WI38 (cell line): Measurements from ENCODE around the gene OCA2.

Experiments
- H3K4me3 ChIP-seq: 2 replicates; pipeline ENCODE4 v1.5.1; 2011; ENCODE audit warnings: low read depth, mild to moderate bottlenecking, control low read depth, low read length
- TF ChIP-seq, protein P1 (sequence below): IDR thresholded peaks from 2 replicates; pipeline ENCODE4 v1.5.1; 2012; ENCODE audit warnings: low read depth, mild to moderate bottlenecking, control low read depth, low read length

The OCA2 gene

DNA sequence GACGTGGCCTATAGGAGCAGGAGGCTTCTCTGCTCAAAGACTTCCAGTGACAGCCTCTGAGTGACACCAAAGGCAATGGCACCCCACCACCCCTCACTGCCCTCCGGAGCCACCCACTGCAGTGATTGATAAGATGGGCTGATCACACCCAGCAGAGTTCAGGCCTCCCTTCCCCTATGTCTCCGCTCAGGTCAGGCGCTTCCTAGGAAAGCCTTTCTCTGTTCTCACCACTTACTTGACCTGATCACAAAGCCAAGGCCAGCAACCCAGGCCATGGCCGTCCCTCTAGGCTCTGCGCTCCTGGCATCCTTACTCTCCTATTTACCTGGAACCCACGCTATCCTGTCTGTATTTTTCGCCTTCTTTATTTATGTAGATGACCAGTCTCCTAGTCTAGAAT lies 282.3 kb downstream of the OCA2 start:
- no peak overlapping the region for H3K4me3 ChIP-seq
- TF ChIP-seq, protein P1, sequence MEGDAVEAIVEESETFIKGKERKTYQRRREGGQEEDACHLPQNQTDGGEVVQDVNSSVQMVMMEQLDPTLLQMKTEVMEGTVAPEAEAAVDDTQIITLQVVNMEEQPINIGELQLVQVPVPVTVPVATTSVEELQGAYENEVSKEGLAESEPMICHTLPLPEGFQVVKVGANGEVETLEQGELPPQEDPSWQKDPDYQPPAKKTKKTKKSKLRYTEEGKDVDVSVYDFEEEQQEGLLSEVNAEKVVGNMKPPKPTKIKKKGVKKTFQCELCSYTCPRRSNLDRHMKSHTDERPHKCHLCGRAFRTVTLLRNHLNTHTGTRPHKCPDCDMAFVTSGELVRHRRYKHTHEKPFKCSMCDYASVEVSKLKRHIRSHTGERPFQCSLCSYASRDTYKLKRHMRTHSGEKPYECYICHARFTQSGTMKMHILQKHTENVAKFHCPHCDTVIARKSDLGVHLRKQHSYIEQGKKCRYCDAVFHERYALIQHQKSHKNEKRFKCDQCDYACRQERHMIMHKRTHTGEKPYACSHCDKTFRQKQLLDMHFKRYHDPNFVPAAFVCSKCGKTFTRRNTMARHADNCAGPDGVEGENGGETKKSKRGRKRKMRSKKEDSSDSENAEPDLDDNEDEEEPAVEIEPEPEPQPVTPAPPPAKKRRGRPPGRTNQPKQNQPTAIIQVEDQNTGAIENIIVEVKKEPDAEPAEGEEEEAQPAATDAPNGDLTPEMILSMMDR = no peak

DNA sequence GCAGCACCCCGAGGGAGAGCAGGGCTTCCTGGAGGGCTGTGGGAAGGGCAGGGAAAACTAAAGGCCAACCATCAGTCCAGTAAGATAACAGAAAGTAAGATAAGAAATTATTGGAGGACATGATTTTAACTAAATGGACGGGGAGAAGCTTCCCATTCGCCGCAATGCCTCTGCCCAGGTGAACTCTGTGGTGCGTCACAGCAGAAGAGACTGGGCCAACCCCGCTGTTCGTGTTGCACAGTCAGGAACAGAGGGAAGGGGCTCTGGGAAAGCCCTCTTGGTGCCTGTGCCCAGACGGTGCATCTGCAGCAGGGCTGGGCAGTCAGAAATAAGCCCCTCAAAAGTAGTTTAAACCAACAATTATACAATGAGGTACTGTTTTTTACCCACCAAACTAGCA lies 284.1 kb downstream of the OCA2 start:
- H3K4me3 ChIP-seq = no peak overlapping the region
- TF ChIP-seq, protein P1 = no peak

DNA sequence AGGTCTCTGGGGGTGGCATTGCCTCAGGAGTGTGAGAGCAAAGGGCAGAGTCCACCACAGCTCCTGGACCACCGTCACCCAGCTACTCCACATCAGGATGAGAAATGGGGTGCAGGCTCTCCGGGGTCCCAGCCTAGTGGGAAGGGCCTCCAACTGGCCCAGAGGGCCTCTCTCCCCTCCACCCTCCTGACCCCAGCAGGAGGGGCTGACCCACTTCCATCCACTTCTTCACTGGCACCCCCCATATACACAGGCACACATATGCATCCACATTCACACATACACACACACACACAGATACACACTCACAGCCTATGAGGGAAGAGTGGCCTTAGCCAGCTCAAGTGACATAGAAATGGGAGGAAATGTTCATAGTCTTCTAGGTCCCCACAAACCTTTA lies 286.0 kb downstream of the OCA2 start:
- H3K4me3 ChIP-seq = no peak overlapping the region
- TF ChIP-seq, protein P1 = no peak

DNA sequence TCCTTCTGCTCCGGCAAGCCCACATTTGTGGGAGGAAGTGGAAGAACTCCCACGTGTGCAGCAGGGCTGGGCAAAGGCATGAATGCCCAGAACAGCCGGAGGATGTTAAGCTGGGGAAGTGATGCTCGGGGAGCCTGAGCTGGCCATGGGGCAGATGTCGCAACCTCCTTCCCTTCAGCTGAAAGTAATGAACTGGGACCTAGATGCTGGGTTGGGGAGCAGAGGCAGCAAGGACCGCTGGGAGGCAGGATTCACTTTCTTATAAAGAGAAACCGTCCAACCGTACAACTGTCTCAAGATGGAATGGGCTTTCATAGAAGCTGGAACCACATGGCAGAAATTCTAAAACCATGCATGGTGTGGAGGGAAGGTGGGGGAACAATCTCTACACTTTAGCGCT lies 290.9 kb downstream of the OCA2 start:
- TF ChIP-seq, protein P1 = no peak
- no peak overlapping the region for H3K4me3 ChIP-seq

DNA sequence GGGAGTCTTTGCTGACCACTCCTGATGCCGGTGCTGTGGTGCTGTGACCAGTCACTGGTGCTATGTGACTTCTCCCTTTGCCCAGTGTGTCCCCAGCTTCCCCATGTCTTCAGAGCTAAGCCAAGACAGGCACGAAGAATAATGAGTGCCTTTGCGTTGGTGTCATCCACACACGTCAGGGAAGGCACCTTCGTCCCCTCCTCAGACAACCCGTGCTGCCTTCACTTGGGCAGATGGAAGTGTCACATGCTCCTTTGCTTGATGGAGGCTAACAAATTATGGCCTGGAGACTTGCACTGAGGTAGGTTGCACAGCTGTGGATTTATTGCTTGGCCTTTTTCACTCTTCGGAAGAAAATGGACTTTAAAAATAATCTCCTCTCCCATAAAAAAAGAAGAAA lies 291.8 kb downstream of the OCA2 start:
- TF ChIP-seq, protein P1 = no peak
- H3K4me3 ChIP-seq = no peak overlapping the region

DNA sequence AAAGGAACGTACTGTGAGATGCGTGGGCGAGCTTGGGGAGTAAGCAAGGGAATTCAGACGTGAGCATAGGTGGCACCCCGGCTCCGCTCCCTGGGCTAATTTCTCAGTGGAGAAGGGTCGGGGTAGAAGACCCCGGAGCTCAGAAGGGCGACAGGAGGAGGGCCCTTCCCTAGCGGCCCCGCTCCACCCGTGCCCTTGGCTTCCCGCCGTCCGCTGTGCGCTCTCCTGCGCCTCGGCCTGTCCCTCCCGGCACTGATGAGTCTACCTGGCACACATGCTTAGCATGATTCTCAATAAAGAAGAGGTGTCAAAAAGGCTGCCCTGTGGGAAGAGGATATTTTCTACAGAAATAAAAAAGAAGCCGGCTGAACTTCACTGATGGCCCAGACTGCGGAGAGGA lies 292.7 kb downstream of the OCA2 start:
- TF ChIP-seq, protein P1 = no peak
- H3K4me3 ChIP-seq = no peak overlapping the region

DNA sequence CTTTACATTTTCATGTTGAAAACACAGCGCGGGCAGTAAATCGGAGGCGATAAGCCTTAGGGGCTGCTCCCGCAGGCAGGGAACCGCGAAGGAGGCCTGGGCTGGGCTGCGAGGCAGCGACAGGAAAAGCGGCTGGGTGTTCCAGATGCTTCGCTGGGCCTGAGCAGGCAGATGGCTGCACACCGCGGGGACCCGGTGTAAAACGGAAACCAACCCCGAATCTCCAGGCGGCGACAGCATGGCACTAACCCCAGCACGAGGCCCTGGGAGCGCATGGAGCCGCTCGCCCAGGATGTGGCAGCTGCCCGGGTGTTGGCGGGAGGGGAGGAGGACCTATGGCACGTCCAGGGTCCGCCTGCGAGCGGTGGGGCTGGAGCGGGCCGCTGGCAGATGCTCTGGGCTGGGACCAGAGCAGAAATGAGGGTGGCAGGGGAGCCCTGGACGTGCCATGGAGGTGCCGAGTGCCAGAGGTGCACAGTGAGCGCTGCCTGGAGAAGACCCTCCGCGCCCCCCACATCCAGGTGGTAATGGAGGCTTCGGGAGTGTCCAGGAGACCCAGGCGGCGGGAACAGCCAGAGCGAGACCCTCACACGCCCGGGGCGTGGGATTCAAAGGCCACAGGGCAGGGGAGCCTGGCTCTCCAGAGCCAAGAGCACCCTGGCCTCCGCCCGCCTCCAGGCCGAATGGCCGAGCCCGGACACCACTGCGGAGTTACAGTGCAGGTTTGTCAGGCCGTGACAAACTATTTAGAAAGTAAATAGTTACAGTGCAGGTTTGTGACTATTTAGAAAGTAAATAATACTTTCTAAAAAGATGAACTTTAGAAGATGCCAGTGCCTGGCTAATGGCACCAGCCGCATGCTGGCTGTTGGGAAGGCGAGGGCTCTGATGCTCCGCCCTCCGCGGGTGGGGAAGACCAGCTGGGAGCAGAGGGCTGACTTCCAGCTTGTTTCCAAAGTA lies 293.6 kb downstream of the OCA2 start:
- TF ChIP-seq, protein P1 = no peak
- H3K4me3 ChIP-seq = no peak overlapping the region
